ENCODE results near the gene TTYH2. TPM values are rescaled to one million over a fixed set of nuclear protein-coding genes. Genes with fewer than 3 reads are reported as not detected.

The TTYH2 gene
- total RNA-seq, 3 donors from 2014 or later (not counting 1 experiment from before 2014, with no cell fraction given) = 4.3 to 7.9 (median 4.8) TPM

- no peak overlapping the region for H3K27ac ChIP-seq (ENCODE audit: low read length)
- no peaks in the 10 kb centered on the region for H3K9me3 ChIP-seq (ENCODE audit: control insufficient read depth, insufficient read depth, low read length)
- no peak overlapping the region for H3K4me3 ChIP-seq (ENCODE audit: low read length)
- no peak overlapping the region for H3K27ac Mint-ChIP-seq
- WGBS (ENCODE audit: insufficient coverage) = 95% methylated on average over 4 of the region's 5 CpGs
- no peaks in the 10 kb centered on the region for H3K9me3 Mint-ChIP-seq
- no peak for DNase-seq
- intact Hi-C loops (cut with micrococcal nuclease) = no loop called here
- H3K4me3 Mint-ChIP-seq = no peak overlapping the region
- H3K27me3 ChIP-seq (ENCODE audit: control insufficient read depth, insufficient read depth, low read length) = no peaks in the 10 kb centered on the region
- H3K27me3 Mint-ChIP-seq (ENCODE audit: low read depth in 2 of 2) = peaks cover 0 to 3% of the 10 kb centered on the region in 2 donors
- peaks cover 2% of the 10 kb centered on the region for H3K36me3 ChIP-seq (ENCODE audit: control insufficient read depth, insufficient read depth, low read length)
- H3K36me3 Mint-ChIP-seq = no peaks in the 10 kb centered on the region
- H3K4me1 Mint-ChIP-seq = peaks cover 0 to 14% of the 10 kb centered on the region in 2 donors
- H3K4me1 ChIP-seq (ENCODE audit: control insufficient read depth, insufficient read depth, low read length) = no peaks in the 10 kb centered on the region
- no peak for ATAC-seq
- no peak for TF ChIP-seq CTCF (IDR thresholded peaks at IDR 0.05)
Observed at GRCh38 chr17:74228306-74228978, 15.1 kb downstream of the TTYH2 start.

DNA sequence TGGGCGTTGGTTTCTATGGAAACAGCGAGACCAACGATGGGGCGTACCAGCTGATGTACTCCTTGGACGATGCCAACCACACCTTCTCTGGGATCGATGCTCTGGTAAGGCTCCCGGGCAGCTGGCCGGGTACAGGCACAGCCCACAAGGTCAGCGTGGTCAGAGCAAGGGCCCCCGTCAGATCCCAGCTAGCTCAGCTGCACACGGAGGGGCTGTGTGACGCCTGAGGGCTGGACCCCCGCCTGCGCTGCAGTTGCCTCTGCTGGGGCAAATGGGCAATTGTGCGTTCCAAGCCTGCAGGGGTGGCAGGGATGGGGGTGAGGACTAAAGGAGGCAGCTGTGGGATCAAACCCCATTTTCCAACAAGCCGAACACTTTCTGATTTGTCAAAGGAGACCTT, 17.5 kb downstream of the TTYH2 start:
- no peak overlapping the region for H3K4me3 ChIP-seq (ENCODE audit: low read length)
- Mint-ChIP-seq H3K36me3 (no peaks in the 10 kb centered on the region), H3K4me1 (peaks cover 0 to 5% of the 10 kb centered on the region in 2 donors), H3K27me3 (ENCODE audit: low read depth in 2 of 2) (no peaks in the 10 kb centered on the region), H3K9me3 (no peaks in the 10 kb centered on the region), H3K27ac (no peak overlapping the region), H3K4me3 (no peak overlapping the region)
- H3K4me1 ChIP-seq (ENCODE audit: control insufficient read depth, insufficient read depth, low read length) = peaks cover 6% of the 10 kb centered on the region
- H3K27ac ChIP-seq (ENCODE audit: low read length) = no peak overlapping the region
- intact Hi-C loops (cut with micrococcal nuclease) = no loop called here
- 94% methylated on average over 15 of the region's 16 CpGs for WGBS (ENCODE audit: insufficient coverage)
- TF ChIP-seq CTCF (IDR thresholded peaks at IDR 0.05) = no peak
- H3K9me3 ChIP-seq (ENCODE audit: control insufficient read depth, insufficient read depth, low read length) = no peaks in the 10 kb centered on the region
- DNase-seq (no peak), ATAC-seq (no peak)
- no peaks in the 10 kb centered on the region for H3K36me3 ChIP-seq (ENCODE audit: control insufficient read depth, insufficient read depth, low read length)
- no peaks in the 10 kb centered on the region for H3K27me3 ChIP-seq (ENCODE audit: control insufficient read depth, insufficient read depth, low read length)

GRCh38 chr17:74231928-74232907, 18.8 kb downstream of the TTYH2 start:
- Histone ChIP-seq H3K36me3 (ENCODE audit: control insufficient read depth, insufficient read depth, low read length) (no peaks in the 10 kb centered on the region), H3K9me3 (ENCODE audit: control insufficient read depth, insufficient read depth, low read length) (no peaks in the 10 kb centered on the region), H3K4me1 (ENCODE audit: control insufficient read depth, insufficient read depth, low read length) (peaks cover 6% of the 10 kb centered on the region), H3K27ac (ENCODE audit: low read length) (no peak overlapping the region), H3K4me3 (ENCODE audit: low read length) (no peak overlapping the region), H3K27me3 (ENCODE audit: control insufficient read depth, insufficient read depth, low read length) (no peaks in the 10 kb centered on the region)
- no peak for TF ChIP-seq CTCF (IDR thresholded peaks at IDR 0.05)
- no peak for ATAC-seq
- DNase-seq = no peak
- Mint-ChIP-seq H3K4me1 (no peaks in the 10 kb centered on the region), H3K36me3 (no peaks in the 10 kb centered on the region), H3K4me3 (no peak overlapping the region), H3K9me3 (no peaks in the 10 kb centered on the region), H3K27me3 (ENCODE audit: low read depth in 2 of 2) (no peaks in the 10 kb centered on the region), H3K27ac (no peak overlapping the region)
- 91% methylated on average over 17 of the region's 17 CpGs for WGBS (ENCODE audit: insufficient coverage)
- intact Hi-C loops (cut with micrococcal nuclease) = no loop called here

Measured in natural killer cell (primary cell).